C4-2B (cell line): ENCODE data around the gene MDP1.

Experiments
- CTCF ChIP-seq: fragments of 450-650 bp; conservative IDR thresholded peaks from 2 replicates; pipeline ENCODE4 v1.5.1; 2017; ENCODE audit warnings: mild to moderate bottlenecking
- ZFX ChIP-seq: fragments of 450-650 bp; IDR thresholded peaks from 2 replicates; pipeline ENCODE4 v1.6.1; 2017

GRCh38 chr14:24241829-24242443 is 26.1 kb upstream of the MDP1 start:
- TF ChIP-seq CTCF (no peak), ZFX (no peak)
